Natural killer cell treated with Interleukin-12 subunit alpha and Interleukin-12 subunit beta and Interleukin-15 and Interleukin-18, amount 100 ng/mL, for 72 hours (primary cell): Measurements from ENCODE around the gene PON3. TPM values are rescaled to one million over a fixed set of nuclear protein-coding genes. Genes with fewer than 3 reads are reported as not detected.

Experiments used
- ATAC-seq, 2 donors: fragments of 150-1000 bp; cut with Tn5 transposase in 1 of 2; sonication (Bioruptor Pico), chemical (Tn5 transposase) in 1 of 2; 2 replicates each; pipeline ENCODE4 v1.10.0; 2021
- DNase-seq: peaks from one replicate; pipeline ENCODE4 v3.0.0; 2022; ENCODE audit warnings: low spot score
- H3K27ac Mint-ChIP-seq, 2 donors: 1 replicate in 1 of 2; 2 replicates in 1 of 2; pipeline ENCODE4 v1.8.0; 2022; ENCODE audit warnings: mixed read lengths in 2 of 2, mild to moderate bottlenecking in 1 of 2, moderate library complexity in 1 of 2
- H3K27me3 Mint-ChIP-seq, 2 donors: 1 replicate in 1 of 2; 2 replicates in 1 of 2; pipeline ENCODE4 v1.8.0; 2022; ENCODE audit warnings: mixed read lengths in 2 of 2
- H3K36me3 Mint-ChIP-seq: one replicate; pipeline ENCODE4 v1.8.0; 2022; ENCODE audit warnings: mixed read lengths
- H3K4me1 Mint-ChIP-seq, 2 donors: 1 replicate in 1 of 2; 2 replicates in 1 of 2; pipeline ENCODE4 v1.8.0; 2022; ENCODE audit warnings: low read depth in 2 of 2, mixed read lengths in 2 of 2, mild to moderate bottlenecking in 1 of 2
- H3K4me3 Mint-ChIP-seq: one replicate; pipeline ENCODE4 v1.8.0; 2022; ENCODE audit warnings: mixed read lengths
- H3K9me3 Mint-ChIP-seq: 2 replicates; pipeline ENCODE4 v1.8.0; 2022; ENCODE audit warnings: mixed read lengths
- total RNA-seq, 2 donors: library from RNA; stranded (reverse); gene quantifications; one replicate each; pipeline ENCODE4 v1.2.3, GENCODE V29; 2022

Gene PON3
- total RNA-seq, 2 donors from 2014 or later, result not detected

GRCh38 chr7:95427914-95428516 lies 31.8 kb upstream of the PON3 start:
- H3K9me3 Mint-ChIP-seq, result no peaks in the 10 kb centered on the region
- H3K4me1 Mint-ChIP-seq, result peaks cover 0 to 7% of the 10 kb centered on the region in 2 donors
- ATAC-seq, result no peak
- no peaks in the 10 kb centered on the region for H3K27me3 Mint-ChIP-seq
- DNase-seq, result no peak
- H3K36me3 Mint-ChIP-seq, result peaks cover 9% of the 10 kb centered on the region
- no peak overlapping the region for H3K27ac Mint-ChIP-seq
- H3K4me3 Mint-ChIP-seq, result no peak overlapping the region

DNA sequence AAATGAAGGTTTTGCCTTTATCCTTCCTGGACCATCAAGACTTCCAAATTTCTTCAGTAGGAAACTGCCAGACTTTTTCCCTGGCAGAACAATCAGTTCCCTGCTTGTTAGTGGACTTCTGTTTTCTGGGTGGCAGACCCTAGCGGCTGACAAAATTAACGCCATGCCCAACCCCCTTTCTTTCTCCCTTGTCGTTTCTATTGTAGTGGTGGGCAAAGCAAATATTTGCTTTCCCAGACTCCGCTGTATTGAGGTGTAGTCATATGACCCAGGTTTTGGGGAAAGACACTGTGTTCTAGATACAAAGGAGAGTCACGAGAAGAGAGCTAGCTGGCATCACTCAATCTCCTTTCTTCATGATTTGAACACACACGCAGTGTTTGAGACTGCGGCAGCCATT lies 31.0 kb upstream of the PON3 start:
- ATAC-seq, result no peak
- peaks cover 0 to 7% of the 10 kb centered on the region in 2 donors for H3K4me1 Mint-ChIP-seq

GRCh38 chr7:95425694-95426093 lies 29.5 kb upstream of the PON3 start:
- no peak for DNase-seq
- H3K4me3 Mint-ChIP-seq, result no peak overlapping the region
- peaks cover 5 to 10% of the 10 kb centered on the region in 2 donors for H3K4me1 Mint-ChIP-seq
- no peaks in the 10 kb centered on the region for H3K9me3 Mint-ChIP-seq
- peaks cover 19% of the 10 kb centered on the region for H3K36me3 Mint-ChIP-seq
- no peaks in the 10 kb centered on the region for H3K27me3 Mint-ChIP-seq
- no peak for ATAC-seq
- no peak overlapping the region for H3K27ac Mint-ChIP-seq

More for the DNA sequence above, 31.0 kb upstream of the PON3 start:
- H3K27me3 Mint-ChIP-seq, result no peaks in the 10 kb centered on the region
- no peaks in the 10 kb centered on the region for H3K9me3 Mint-ChIP-seq
- no peak overlapping the region for H3K27ac Mint-ChIP-seq
- no peak for DNase-seq
- peaks cover 9% of the 10 kb centered on the region for H3K36me3 Mint-ChIP-seq
- no peak overlapping the region for H3K4me3 Mint-ChIP-seq

DNA sequence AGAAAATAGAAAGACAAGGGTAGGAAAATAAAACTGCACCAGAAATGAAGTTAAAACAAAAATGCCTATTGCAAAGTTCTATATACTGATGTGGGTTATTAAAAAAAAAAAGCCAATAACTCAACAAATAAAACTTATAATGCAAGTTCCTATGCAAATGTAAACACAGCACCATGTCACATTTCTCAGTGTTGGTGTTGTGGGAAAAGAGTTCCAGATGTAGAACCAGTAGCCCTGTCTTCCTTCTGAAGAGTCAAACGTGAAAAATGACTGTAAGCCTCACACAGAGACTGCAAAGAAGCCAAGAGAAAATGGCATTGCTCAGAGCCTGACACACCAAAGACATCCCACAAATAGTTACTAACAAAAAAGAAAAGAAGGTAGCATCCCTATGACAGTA lies 28.5 kb upstream of the PON3 start:
- ATAC-seq, result no peak
- no peaks in the 10 kb centered on the region for H3K9me3 Mint-ChIP-seq
- no peak overlapping the region for H3K27ac Mint-ChIP-seq
- no peak for DNase-seq
- no peak overlapping the region for H3K4me3 Mint-ChIP-seq
- peaks cover 5 to 10% of the 10 kb centered on the region in 2 donors for H3K4me1 Mint-ChIP-seq
- H3K27me3 Mint-ChIP-seq, result no peaks in the 10 kb centered on the region
- H3K36me3 Mint-ChIP-seq, result peaks cover 19% of the 10 kb centered on the region

DNA sequence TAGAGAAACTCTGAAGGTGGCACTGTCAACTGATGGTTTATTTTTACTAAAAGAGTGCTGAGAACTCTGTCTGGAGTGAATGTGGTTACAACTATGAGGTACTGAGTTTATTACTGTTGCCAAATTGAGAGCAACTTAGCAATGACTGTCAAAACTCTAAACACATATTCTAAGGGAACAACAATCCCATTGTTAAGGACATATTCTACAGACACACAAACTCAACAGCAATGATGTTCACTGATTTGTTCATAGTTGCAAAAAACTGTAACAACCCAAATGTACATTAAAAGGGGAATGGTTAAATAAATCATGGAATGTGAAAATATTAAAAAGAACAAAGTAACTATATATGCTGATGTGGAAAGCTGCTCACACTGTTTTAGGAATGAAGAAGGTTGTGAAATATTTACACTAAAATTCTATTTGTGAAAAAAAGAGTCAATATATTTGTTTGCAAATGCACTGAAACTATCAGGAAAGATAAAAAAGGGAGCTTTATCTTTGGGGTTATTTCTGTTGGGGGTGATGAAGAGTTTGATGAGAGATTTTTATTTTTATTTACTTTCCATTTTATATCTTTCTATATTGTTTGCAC lies 25.8 kb upstream of the PON3 start:
- Mint-ChIP-seq H3K4me3 (no peak overlapping the region), H3K9me3 (no peaks in the 10 kb centered on the region), H3K27me3 (no peaks in the 10 kb centered on the region), H3K4me1 (peaks cover 5 to 10% of the 10 kb centered on the region in 2 donors), H3K27ac (no peak overlapping the region), H3K36me3 (peaks cover 19% of the 10 kb centered on the region)
- DNase-seq (no peak), ATAC-seq (no peak)

DNA sequence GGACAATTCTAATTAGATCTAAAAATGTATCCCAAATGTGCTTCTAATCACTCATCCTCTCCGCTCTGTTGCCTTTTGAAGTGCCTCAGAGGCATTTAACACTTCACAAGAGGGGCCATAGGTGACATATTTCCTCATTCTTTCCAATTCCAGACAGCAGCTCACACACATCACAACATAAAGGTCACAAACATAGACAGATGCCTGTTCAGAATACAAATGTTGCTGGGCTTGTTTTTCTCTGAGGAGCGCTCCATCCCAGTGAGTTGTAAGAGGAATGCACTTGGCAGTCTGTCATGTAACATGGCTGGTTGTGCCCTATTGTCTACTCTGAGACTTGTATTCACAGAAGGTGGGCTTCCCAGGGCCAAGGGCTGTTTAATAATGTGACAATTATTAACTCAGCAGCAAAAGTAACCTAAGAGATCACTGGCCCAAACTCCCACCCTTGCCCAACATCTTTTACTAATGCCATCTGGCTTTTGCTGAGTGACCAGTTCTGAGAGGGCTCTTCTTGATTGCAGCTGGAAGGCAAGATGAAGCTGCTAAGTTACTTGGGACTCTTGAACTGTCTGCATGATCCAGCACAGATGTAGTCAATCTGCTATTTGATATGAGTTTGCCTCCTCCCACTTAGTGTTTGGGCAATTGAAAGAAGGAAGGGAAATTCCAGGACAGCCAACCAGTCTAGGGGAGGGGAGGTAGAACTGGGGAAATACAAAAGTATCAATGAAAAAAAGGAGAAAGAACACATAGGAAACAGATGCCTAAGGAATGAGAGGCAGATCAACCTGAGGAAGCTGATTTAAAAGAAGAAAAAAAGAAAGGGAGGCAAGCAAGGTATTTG lies 25.0 kb upstream of the PON3 start:
- no peak for DNase-seq
- Mint-ChIP-seq H3K27ac (no peak overlapping the region), H3K9me3 (no peaks in the 10 kb centered on the region), H3K27me3 (no peaks in the 10 kb centered on the region), H3K4me1 (peaks cover 5 to 10% of the 10 kb centered on the region in 2 donors), H3K4me3 (no peak overlapping the region), H3K36me3 (peaks cover 19% of the 10 kb centered on the region)
- ATAC-seq, result no peak

DNA sequence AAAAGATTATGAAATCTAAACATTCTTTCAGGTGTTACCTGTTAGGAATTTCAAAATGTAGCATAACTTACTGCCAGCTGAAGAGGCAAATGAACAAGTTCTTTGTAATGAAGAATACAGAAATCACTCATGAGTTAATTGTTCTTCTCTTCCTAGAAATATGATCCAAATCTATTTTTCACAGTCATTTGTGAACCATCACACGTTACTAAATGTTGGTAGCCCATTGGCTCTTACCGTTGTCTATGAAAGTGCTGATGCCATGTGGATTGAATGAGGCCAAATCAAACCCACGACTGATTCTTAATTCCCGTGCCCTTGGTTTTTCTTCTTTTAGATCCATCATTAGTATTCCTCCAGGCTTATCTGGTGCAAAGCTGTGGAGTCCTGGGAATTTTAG lies 15.9 kb upstream of the PON3 start:
- no peak overlapping the region for H3K27ac Mint-ChIP-seq
- ATAC-seq, result no peak
- DNase-seq, result no peak

GRCh38 chr7:95411666-95412065 lies 15.5 kb upstream of the PON3 start:
- H3K4me3 Mint-ChIP-seq, result no peak overlapping the region
- no peak overlapping the region for H3K27ac Mint-ChIP-seq
- ATAC-seq (no peak), DNase-seq (no peak)
- H3K4me1 Mint-ChIP-seq, result no peaks in the 10 kb centered on the region
- peaks cover 19% of the 10 kb centered on the region for H3K36me3 Mint-ChIP-seq
- no peaks in the 10 kb centered on the region for H3K27me3 Mint-ChIP-seq
- H3K9me3 Mint-ChIP-seq, result no peaks in the 10 kb centered on the region

More for the DNA sequence above, 15.9 kb upstream of the PON3 start:
- Mint-ChIP-seq H3K4me3 (no peak overlapping the region), H3K27me3 (no peaks in the 10 kb centered on the region), H3K36me3 (peaks cover 19% of the 10 kb centered on the region), H3K9me3 (no peaks in the 10 kb centered on the region), H3K4me1 (no peaks in the 10 kb centered on the region)

DNA sequence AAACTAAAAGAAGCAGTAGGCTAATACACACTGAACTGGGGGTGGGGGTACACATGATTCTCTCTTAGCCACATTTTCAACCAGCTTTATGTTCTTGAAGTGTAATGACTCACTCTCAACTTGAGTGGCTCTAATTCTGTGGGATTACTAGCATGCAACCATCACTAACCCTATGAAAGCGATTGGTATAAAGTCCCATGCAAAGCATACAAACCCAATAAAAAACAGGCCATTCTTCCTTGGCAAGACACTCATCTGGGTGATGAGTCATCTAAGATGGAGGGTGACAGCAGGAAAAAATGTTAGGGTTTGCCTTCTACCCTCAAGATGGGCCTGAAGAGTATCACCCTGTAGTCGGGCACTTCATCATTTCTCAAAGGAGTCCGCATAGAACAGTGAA lies 14.9 kb upstream of the PON3 start:
- Mint-ChIP-seq H3K27ac (no peak overlapping the region), H3K27me3 (no peaks in the 10 kb centered on the region), H3K9me3 (no peaks in the 10 kb centered on the region), H3K36me3 (peaks cover 24% of the 10 kb centered on the region), H3K4me3 (no peak overlapping the region), H3K4me1 (no peaks in the 10 kb centered on the region)
- ATAC-seq (peak in 1 of 2 donors; percentile 43), DNase-seq (no peak)

- Mint-ChIP-seq H3K4me1 (no peaks in the 10 kb centered on the region), H3K27ac (no peak overlapping the region), H3K27me3 (no peaks in the 10 kb centered on the region), H3K4me3 (no peak overlapping the region), H3K9me3 (no peaks in the 10 kb centered on the region), H3K36me3 (peaks cover 24% of the 10 kb centered on the region)
- ATAC-seq, result no peak
- DNase-seq, result no peak
Observed at GRCh38 chr7:95407751-95408150, 11.6 kb upstream of the PON3 start.

- Mint-ChIP-seq H3K36me3 (peaks cover 24% of the 10 kb centered on the region), H3K4me3 (no peak overlapping the region), H3K27me3 (no peaks in the 10 kb centered on the region), H3K27ac (no peak overlapping the region), H3K9me3 (no peaks in the 10 kb centered on the region), H3K4me1 (no peaks in the 10 kb centered on the region)
- ATAC-seq (no peak), DNase-seq (no peak)
Observed at GRCh38 chr7:95405800-95406199, 9.6 kb upstream of the PON3 start.

GRCh38 chr7:95405208-95405607 lies 9.0 kb upstream of the PON3 start:
- ATAC-seq, result no peak
- no peak overlapping the region for H3K27ac Mint-ChIP-seq
- peaks cover 0 to 4% of the 10 kb centered on the region in 2 donors for H3K27me3 Mint-ChIP-seq

GRCh38 chr7:95404316-95404865 lies 8.2 kb upstream of the PON3 start:
- peaks cover 0 to 6% of the 10 kb centered on the region in 2 donors for H3K27me3 Mint-ChIP-seq
- no peak for ATAC-seq

More at GRCh38 chr7:95405208-95405607, 9.0 kb upstream of the PON3 start:
- H3K9me3 Mint-ChIP-seq, result no peaks in the 10 kb centered on the region
- H3K4me1 Mint-ChIP-seq, result no peaks in the 10 kb centered on the region
- DNase-seq, result no peak
- no peak overlapping the region for H3K4me3 Mint-ChIP-seq
- H3K36me3 Mint-ChIP-seq, result peaks cover 21% of the 10 kb centered on the region

More at GRCh38 chr7:95404316-95404865, 8.2 kb upstream of the PON3 start:
- H3K36me3 Mint-ChIP-seq, result peaks cover 15% of the 10 kb centered on the region
- no peak for DNase-seq
- H3K9me3 Mint-ChIP-seq, result no peaks in the 10 kb centered on the region
- no peaks in the 10 kb centered on the region for H3K4me1 Mint-ChIP-seq
- H3K4me3 Mint-ChIP-seq, result no peak overlapping the region
- no peak overlapping the region for H3K27ac Mint-ChIP-seq
